ENCODE measurements around the gene GPR176.

DNA sequence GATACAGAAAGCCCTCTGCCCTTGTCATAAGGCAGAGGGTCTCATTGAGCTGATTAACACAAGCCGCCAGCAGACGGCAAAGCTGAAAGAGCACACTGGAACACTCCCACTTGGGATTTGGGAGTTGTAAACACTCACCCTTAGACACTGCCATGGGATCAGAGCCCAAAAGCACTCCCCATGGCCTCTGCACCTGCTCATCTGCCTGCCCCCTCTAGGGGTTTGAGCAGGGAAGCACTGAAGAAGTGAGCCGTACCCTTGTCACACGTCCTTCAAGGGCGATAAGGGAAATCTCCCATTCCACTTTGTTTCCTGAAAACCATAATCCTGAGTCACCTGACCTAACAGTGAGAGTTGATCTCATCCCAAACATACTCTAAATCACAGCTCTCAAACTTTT is 152.1 kb downstream of the GPR176 start:
- TF ChIP-seq CTCF (IDR thresholded peaks at IDR 0.05; ENCODE audit: insufficient read depth, low read length) (no peak), POLR2AphosphoS5 (IDR thresholded peaks at IDR 0.05; ENCODE audit: low read depth) (no peak)
